H9 (cell line): ENCODE results near the gene ITPK1. TPM values are rescaled to one million over a fixed set of nuclear protein-coding genes. Genes with fewer than 3 reads are reported as not detected.

Experiments
- DNase-seq: peaks from one replicate; pipeline ENCODE4 v3.0.0-alpha.2; 2017
- H2AFZ ChIP-seq: one replicate; pipeline ENCODE4 v1.6.1; 2013; ENCODE audit warnings: mild to moderate bottlenecking, low read length, control low read depth, moderate library complexity
- H2AK5ac ChIP-seq: 2 replicates; pipeline ENCODE4 v1.6.1; 2013; ENCODE audit warnings: low read length, control low read depth, mixed read lengths; ENCODE audit not compliant: insufficient read length
- H2BK120ac ChIP-seq: one replicate; pipeline ENCODE4 v1.6.1; 2013; ENCODE audit warnings: low read depth, mild to moderate bottlenecking, low read length, control low read depth, inconsistent platforms; ENCODE audit not compliant: poor library complexity, severe bottlenecking
- H2BK12ac ChIP-seq: 2 replicates; pipeline ENCODE4 v1.6.1; 2013; ENCODE audit warnings: low read length, control low read depth, mixed read lengths, low read depth; ENCODE audit not compliant: insufficient read length
- H2BK15ac ChIP-seq: 2 replicates; pipeline ENCODE4 v1.6.1; 2013; ENCODE audit warnings: low read depth, low read length, control low read depth
- H2BK20ac ChIP-seq: one replicate; pipeline ENCODE4 v1.6.1; 2013; ENCODE audit warnings: low read depth, mild to moderate bottlenecking, low read length, control low read depth, inconsistent platforms; ENCODE audit not compliant: poor library complexity, severe bottlenecking
- H2BK5ac ChIP-seq: 2 replicates; pipeline ENCODE4 v1.6.1; 2013; ENCODE audit warnings: low read length, control low read depth, mixed read lengths; ENCODE audit not compliant: insufficient read length
- H3K14ac ChIP-seq: 2 replicates; pipeline ENCODE4 v1.6.1; 2013; ENCODE audit warnings: low read length, control low read depth; ENCODE audit not compliant: insufficient read depth
- H3K18ac ChIP-seq: 2 replicates; pipeline ENCODE4 v1.6.1; 2013; ENCODE audit warnings: low read depth, mild to moderate bottlenecking, mixed read lengths, low read length, control low read depth; ENCODE audit not compliant: insufficient read length
- H3K23ac ChIP-seq: 2 replicates; pipeline ENCODE4 v1.6.1; 2013; ENCODE audit warnings: low read length, control low read depth, mixed read lengths, low read depth; ENCODE audit not compliant: insufficient read length
- H3K23me2 ChIP-seq: 2 replicates; pipeline ENCODE4 v1.6.1; 2013; ENCODE audit warnings: low read depth, mild to moderate bottlenecking, mixed read lengths, low read length, control low read depth; ENCODE audit not compliant: insufficient read length, poor library complexity, severe bottlenecking
- H3K27ac ChIP-seq: 2 replicates; pipeline ENCODE4 v1.5.1; 2013; ENCODE audit warnings: low read length, control low read depth, mixed read lengths, low read depth; ENCODE audit not compliant: insufficient read length
- H3K27me3 ChIP-seq: 2 replicates; pipeline ENCODE4 v1.6.1; 2013; ENCODE audit warnings: low read length, control low read depth, inconsistent platforms; ENCODE audit not compliant: insufficient read depth
- H3K4ac ChIP-seq: 2 replicates; pipeline ENCODE4 v1.6.1; 2013; ENCODE audit warnings: low read depth, mild to moderate bottlenecking, control low read depth, inconsistent platforms, low read length, moderate library complexity
- H3K4me1 ChIP-seq: 2 replicates; pipeline ENCODE4 v1.6.1; 2013; ENCODE audit warnings: low read length, control low read depth, inconsistent platforms; ENCODE audit not compliant: insufficient read depth
- H3K4me2 ChIP-seq: 2 replicates; pipeline ENCODE4 v1.6.1; 2013; ENCODE audit warnings: low read length, control low read depth, mixed read lengths; ENCODE audit not compliant: insufficient read length, insufficient read depth
- H3K56ac ChIP-seq: 2 replicates; pipeline ENCODE4 v1.6.1; 2013; ENCODE audit warnings: low read depth, mild to moderate bottlenecking, mixed read lengths, low read length, control low read depth; ENCODE audit not compliant: insufficient read length
- H3K79me1 ChIP-seq: 2 replicates; pipeline ENCODE4 v1.6.1; 2013; ENCODE audit warnings: low read depth, mild to moderate bottlenecking, moderate library complexity, low read length, control low read depth, inconsistent platforms; ENCODE audit not compliant: insufficient read depth, poor library complexity, severe bottlenecking
- H3K79me2 ChIP-seq: 2 replicates; pipeline ENCODE4 v1.6.1; 2013; ENCODE audit warnings: low read length, control low read depth, inconsistent platforms; ENCODE audit not compliant: insufficient read depth
- H3K9ac ChIP-seq: 2 replicates; pipeline ENCODE4 v1.6.1; 2013; ENCODE audit warnings: low read length, control low read depth, mixed read lengths; ENCODE audit not compliant: insufficient read length; ENCODE audit errors: extremely low read depth
- H3K9me3 ChIP-seq: one replicate; pipeline ENCODE4 v1.6.1; 2013; ENCODE audit warnings: low read depth, low read length, inconsistent platforms; ENCODE audit not compliant: control insufficient read depth
- H3T11ph ChIP-seq: one replicate; pipeline ENCODE4 v1.6.1; 2013; ENCODE audit warnings: mild to moderate bottlenecking, low read length, control low read depth, inconsistent platforms
- H4K20me1 ChIP-seq: one replicate; pipeline ENCODE4 v1.6.1; 2013; ENCODE audit not compliant: control insufficient read depth, insufficient read length, insufficient read depth
- H4K5ac ChIP-seq: 2 replicates; pipeline ENCODE4 v1.6.1; 2013; ENCODE audit warnings: low read depth, mild to moderate bottlenecking, mixed read lengths, low read length, control low read depth; ENCODE audit not compliant: insufficient read length
- H4K8ac ChIP-seq: replicated peaks from 2 replicates; pipeline ENCODE4 v1.6.1; 2013; ENCODE audit warnings: low read length, control low read depth, mixed read lengths, low read depth; ENCODE audit not compliant: insufficient read length
- H4K91ac ChIP-seq: 2 replicates; pipeline ENCODE4 v1.6.1; 2013; ENCODE audit warnings: low read depth, mild to moderate bottlenecking, moderate library complexity, mixed read lengths, low read length, control low read depth; ENCODE audit not compliant: insufficient read length
- H3K27ac Mint-ChIP-seq, 3 experiments: 2 replicates in 2 of 3; 3 replicates in 1 of 3; pipeline ENCODE4 v1.8.0; 2020 to 2021; ENCODE audit warnings: mixed read lengths in 3 of 3, mild to moderate bottlenecking in 1 of 3, moderate library complexity in 1 of 3
- H3K27me3 Mint-ChIP-seq: 2 replicates; pipeline ENCODE4 v1.8.0; 2021; ENCODE audit warnings: low read depth, mild to moderate bottlenecking, moderate library complexity, mixed read lengths
- H3K36me3 Mint-ChIP-seq, 3 experiments: 2 replicates in 2 of 3; 3 replicates in 1 of 3; pipeline ENCODE4 v1.8.0; 2020 to 2021; ENCODE audit warnings: low read depth in 3 of 3, mixed read lengths in 3 of 3; ENCODE audit not compliant: insufficient read depth in 1 of 3
- H3K4me1 Mint-ChIP-seq, 2 experiments: 2 replicates each; pipeline ENCODE4 v1.8.0; 2020; ENCODE audit warnings: mixed read lengths in 2 of 2
- H3K4me3 Mint-ChIP-seq, 2 experiments: 2 replicates in 1 of 2; 3 replicates in 1 of 2; pipeline ENCODE4 v1.8.0; 2020 to 2021; ENCODE audit warnings: mild to moderate bottlenecking in 2 of 2, mixed read lengths in 2 of 2, moderate library complexity in 1 of 2
- H3K9me3 Mint-ChIP-seq, 2 experiments: 2 replicates in 1 of 2; 3 replicates in 1 of 2; pipeline ENCODE4 v1.8.0; 2020; ENCODE audit warnings: mild to moderate bottlenecking in 2 of 2, mixed read lengths in 2 of 2, moderate library complexity in 1 of 2
- CTCF ChIP-seq: fragments of 200-600 bp; sonication (generic); conservative IDR thresholded peaks from 3 replicates; pipeline ENCODE4 v1.8.0; 2021; ENCODE audit warnings: antibody characterized with exemption, mild to moderate bottlenecking
- WGBS: extraction: QIAGEN DNeasy Blood & Tissue Kit; methylation state at CpG from one replicate; pipeline ENCODE4 v1.1.7; 2013; ENCODE audit warnings: missing lambda C conversion rate, low lambda C conversion rate, mixed read lengths; ENCODE audit not compliant: insufficient read length; ENCODE audit errors: extremely low coverage; 5-methylcytosine and 5-hydroxymethylcytosine counted together
- total RNA-seq: library from RNA; stranded (reverse); gene quantifications from 2 replicates; pipeline ENCODE4 v1.2.1, GENCODE V29; 2021

The ITPK1 gene
- total RNA-seq, 1 experiment from 2014 or later, result 92.7 TPM

GRCh38 chr14:93054876-93055275, 60.8 kb downstream of the ITPK1 start:
- H3K27me3 Mint-ChIP-seq, result no peaks in the 10 kb centered on the region
- peaks cover 2% of the 10 kb centered on the region for H4K20me1 ChIP-seq
- no peaks in the 10 kb centered on the region for H3K79me1 ChIP-seq
- peaks cover 8 to 13% (median 12%) of the 10 kb centered on the region in 3 experiments; a peak in 4 of 7 replicates for H3K36me3 Mint-ChIP-seq
- H3K14ac ChIP-seq, result no peak overlapping the region
- no peak overlapping the region for H3K4me2 ChIP-seq
- H2BK5ac ChIP-seq, result no peak overlapping the region
- H4K8ac ChIP-seq, result no peak overlapping the region
- H3K18ac ChIP-seq, result no peak overlapping the region
- no peaks in the 10 kb centered on the region for H3K9me3 Mint-ChIP-seq
- no peak overlapping the region for H2AFZ ChIP-seq
- H3K9ac ChIP-seq, result no peak overlapping the region
- peak overlapping the region in 1 of 3 experiments; percentile 89; a peak in 3 of 7 replicates for H3K27ac Mint-ChIP-seq
- H3K9me3 ChIP-seq, result no peaks in the 10 kb centered on the region
- H3K23me2 ChIP-seq, result no peaks in the 10 kb centered on the region
- no peaks in the 10 kb centered on the region for H3K27me3 ChIP-seq
- no peak overlapping the region for H2BK20ac ChIP-seq
- H3K4me1 Mint-ChIP-seq, result peaks cover 62 to 67% of the 10 kb centered on the region in 2 experiments
- peaks cover 5% of the 10 kb centered on the region for H3K4me1 ChIP-seq
- no peak for TF ChIP-seq CTCF
- H2AK5ac ChIP-seq, result no peak overlapping the region
- DNase-seq, result no peak
- no peak overlapping the region for H3T11ph ChIP-seq
- H2BK15ac ChIP-seq, result no peak overlapping the region
- H3K79me2 ChIP-seq, result no peaks in the 10 kb centered on the region
- H3K4me3 Mint-ChIP-seq, result no peak overlapping the region
- WGBS, result no CpG with 5 or more reads among the region's 7 CpGs
- H4K5ac ChIP-seq, result no peak overlapping the region
- no peak overlapping the region for H2BK12ac ChIP-seq
- no peak overlapping the region for H4K91ac ChIP-seq
- no peak overlapping the region for H3K4ac ChIP-seq
- no peak overlapping the region for H2BK120ac ChIP-seq
- H3K56ac ChIP-seq, result no peak overlapping the region
- no peak overlapping the region for H3K23ac ChIP-seq
- H3K27ac ChIP-seq, result no peak overlapping the region
